ENCODE data around the gene SPOCK2.

Gene SPOCK2

GRCh38 chr10:72027498-72027897 is 60.9 kb downstream of the SPOCK2 start (continued):
- no peak for TF ChIP-seq ZNF404 (tag by site-specific recombination; IDR thresholded peaks at IDR 0.05)
- TF ChIP-seq ZNF2 (tag by site-specific recombination; IDR thresholded peaks at IDR 0.05), result peak; percentile 20; the same call in 1 of the 2 replicates
- TF ChIP-seq PATZ1 (tag by site-specific recombination; IDR thresholded peaks at IDR 0.05), result peak; percentile 59
- TF ChIP-seq EGR2 (tag by site-specific recombination; IDR thresholded peaks at IDR 0.05; ENCODE audit: low read depth), result no peak
- peak; percentile 81 for TF ChIP-seq ZNF843 (tag by site-specific recombination; IDR thresholded peaks at IDR 0.05)
- peak; percentile 57; the same call in 1 of the 2 replicates for TF ChIP-seq ZBTB8A (tag by site-specific recombination; IDR thresholded peaks at IDR 0.05)
- peak; percentile 92 for TF ChIP-seq ZXDB (tag by site-specific recombination; IDR thresholded peaks at IDR 0.05)
- TF ChIP-seq GLI2 (tag by site-specific recombination; IDR thresholded peaks at IDR 0.05; ENCODE audit: borderline replicate concordance, low read depth), result peak; percentile 35; the same call in 1 of the 2 replicates
- peak; percentile 71; the same call in 1 of the 2 replicates for TF ChIP-seq ZNF639 (tag by site-specific recombination; IDR thresholded peaks at IDR 0.05)
- peak; percentile 37; the same call in 1 of the 2 replicates for TF ChIP-seq KLF7 (tag by site-specific recombination; IDR thresholded peaks at IDR 0.05; ENCODE audit: borderline replicate concordance)
- peak; percentile 20; the same call in 1 of the 2 replicates for TF ChIP-seq ZNF600 (tag by site-specific recombination; IDR thresholded peaks at IDR 0.05)
- no peak for TF ChIP-seq ZNF155 (tag by site-specific recombination; IDR thresholded peaks at IDR 0.05)
- TF ChIP-seq ZNF837 (tag by site-specific recombination; IDR thresholded peaks at IDR 0.05), result no peak
- TF ChIP-seq KLF8 (tag by site-specific recombination; IDR thresholded peaks at IDR 0.05), result peak; percentile 79
- TF ChIP-seq, protein P1, sequence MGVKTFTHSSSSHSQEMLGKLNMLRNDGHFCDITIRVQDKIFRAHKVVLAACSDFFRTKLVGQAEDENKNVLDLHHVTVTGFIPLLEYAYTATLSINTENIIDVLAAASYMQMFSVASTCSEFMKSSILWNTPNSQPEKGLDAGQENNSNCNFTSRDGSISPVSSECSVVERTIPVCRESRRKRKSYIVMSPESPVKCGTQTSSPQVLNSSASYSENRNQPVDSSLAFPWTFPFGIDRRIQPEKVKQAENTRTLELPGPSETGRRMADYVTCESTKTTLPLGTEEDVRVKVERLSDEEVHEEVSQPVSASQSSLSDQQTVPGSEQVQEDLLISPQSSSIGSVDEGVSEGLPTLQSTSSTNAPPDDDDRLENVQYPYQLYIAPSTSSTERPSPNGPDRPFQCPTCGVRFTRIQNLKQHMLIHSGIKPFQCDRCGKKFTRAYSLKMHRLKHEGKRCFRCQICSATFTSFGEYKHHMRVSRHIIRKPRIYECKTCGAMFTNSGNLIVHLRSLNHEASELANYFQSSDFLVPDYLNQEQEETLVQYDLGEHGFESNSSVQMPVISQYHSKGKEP (tag by site-specific recombination; IDR thresholded peaks at IDR 0.05), result peak; percentile 37; the same call in 1 of the 2 replicates
- no peak for TF ChIP-seq ZSCAN23 (tag by site-specific recombination; IDR thresholded peaks at IDR 0.05)

DNA sequence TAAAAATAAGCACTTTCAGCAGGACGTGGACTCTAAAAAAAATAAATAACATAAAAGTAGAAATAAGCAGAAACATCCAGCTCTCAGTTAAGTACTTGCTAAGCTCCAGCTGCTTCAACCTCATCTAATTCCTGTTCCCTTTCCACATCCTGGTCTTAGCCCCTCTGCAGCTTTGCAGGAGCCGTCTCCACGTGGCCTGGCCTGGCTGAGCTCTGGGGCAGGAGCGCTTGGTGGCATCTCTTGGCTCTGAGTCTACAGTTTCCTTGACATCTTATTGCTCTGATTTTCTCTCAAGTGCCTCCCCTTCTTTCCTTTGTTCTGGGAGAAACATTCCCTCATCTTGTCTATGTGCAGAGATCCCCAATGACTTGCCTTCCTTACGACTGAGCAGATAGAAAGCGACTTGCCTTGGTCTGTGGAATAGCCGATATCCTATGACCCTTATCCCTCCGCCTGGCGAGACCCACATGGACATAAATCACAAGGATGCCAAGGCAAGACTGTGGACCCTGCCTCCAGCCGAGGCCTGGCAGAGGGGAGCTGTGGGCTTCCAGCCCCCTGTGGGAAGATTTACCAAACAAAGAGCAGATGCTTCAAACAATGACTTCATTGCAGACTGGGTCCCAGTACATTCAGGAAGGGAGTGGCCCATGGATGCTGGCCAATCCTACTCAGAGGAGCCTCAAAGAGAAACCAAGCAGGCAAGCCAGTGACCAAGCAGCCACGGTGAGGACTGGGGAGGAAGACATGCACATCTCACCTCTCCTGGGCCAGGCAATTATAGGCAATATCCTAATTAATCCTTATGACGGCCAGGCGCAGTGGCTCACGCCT is 61.9 kb downstream of the SPOCK2 start:
- no peak overlapping the region for H3K4me3 ChIP-seq (ENCODE audit: low read depth, low read length)
- no peaks in the 10 kb centered on the region for H3K36me3 ChIP-seq (ENCODE audit: control insufficient read depth in 2 of 2, insufficient read depth in 1 of 2, low read length in 2 of 2)
- H3K9me3 ChIP-seq (ENCODE audit: control insufficient read depth, insufficient read depth, low read depth, low read length), result no peaks in the 10 kb centered on the region
- peaks cover 12% of the 10 kb centered on the region; the same call in 1 of the 2 replicates for H3K4me1 ChIP-seq (ENCODE audit: control insufficient read depth, insufficient read depth, low read length)
- CTCF ChIA-PET, result interaction anchor here (1.3 to 1.7 kb wide), 2 partner anchors 18 to 22 kb away, joined by 3 to 5 read pairs; no protein-coding TSS in a partner anchor
- no peak overlapping the region for H3K27ac ChIP-seq (ENCODE audit: extremely low read depth, low read depth, low read length)
- POLR2A ChIA-PET, result no interaction called here
- TF ChIP-seq KLF17 (tag by site-specific recombination; IDR thresholded peaks at IDR 0.05), result peak; percentile 24; the same call in 1 of the 2 replicates
- TF ChIP-seq ZIC2 (tag by site-specific recombination; IDR thresholded peaks at IDR 0.05), result peak; percentile 28
- TF ChIP-seq KLF1 (tag by site-specific recombination; IDR thresholded peaks at IDR 0.05), result peak; percentile 44
- TF ChIP-seq ZNF558 (tag by site-specific recombination; IDR thresholded peaks at IDR 0.05), result no peak
- peak; percentile 61 for TF ChIP-seq WT1 (tag by site-specific recombination; IDR thresholded peaks at IDR 0.05)
- no peak for TF ChIP-seq ZNF768 (tag by site-specific recombination; IDR thresholded peaks at IDR 0.05)
- no peak for TF ChIP-seq ZNF174 (tag by site-specific recombination; IDR thresholded peaks at IDR 0.05)
